Endothelial cell (in vitro differentiated cells): ENCODE data around the gene QKI. TPM values are rescaled to one million over a fixed set of nuclear protein-coding genes. Genes with fewer than 3 reads are reported as not detected.
"Not testable (repeated sequence)": the region's sequence is repeated elsewhere in the genome, so short reads cannot be mapped to it uniquely, and the experiment has no call there.

ENCODE experiments used
- DNase-seq: peaks from one replicate; pipeline ENCODE4 v3.0.0; 2021; ENCODE audit warnings: low spot score
- H3K27ac Mint-ChIP-seq: one replicate; pipeline ENCODE4 v1.8.0; 2021; ENCODE audit warnings: mixed read lengths, inconsistent platforms; ENCODE audit not compliant: unreplicated experiment
- H3K27me3 Mint-ChIP-seq: one replicate; pipeline ENCODE4 v1.8.0; 2021; ENCODE audit warnings: mild to moderate bottlenecking, moderate library complexity, mixed read lengths, inconsistent platforms; ENCODE audit not compliant: unreplicated experiment
- H3K36me3 Mint-ChIP-seq: one replicate; pipeline ENCODE4 v1.8.0; 2021; ENCODE audit warnings: mild to moderate bottlenecking, low read depth, mixed read lengths, inconsistent platforms; ENCODE audit not compliant: unreplicated experiment
- H3K4me1 Mint-ChIP-seq: one replicate; pipeline ENCODE4 v1.8.0; 2021; ENCODE audit warnings: mild to moderate bottlenecking, mixed read lengths, inconsistent platforms; ENCODE audit not compliant: unreplicated experiment
- H3K4me3 Mint-ChIP-seq: one replicate; pipeline ENCODE4 v1.8.0; 2021; ENCODE audit warnings: mild to moderate bottlenecking, mixed read lengths, inconsistent platforms; ENCODE audit not compliant: unreplicated experiment
- H3K9me3 Mint-ChIP-seq: one replicate; pipeline ENCODE4 v1.8.0; 2021; ENCODE audit warnings: mixed read lengths, inconsistent platforms; ENCODE audit not compliant: unreplicated experiment
- CTCF ChIP-seq: fragments of 200-600 bp; sonication (generic); IDR thresholded peaks from one replicate; pipeline ENCODE4 v1.5.0; 2021; ENCODE audit warnings: antibody characterized with exemption; ENCODE audit not compliant: unreplicated experiment
- total RNA-seq: library from RNA; stranded (reverse); fragmentation: NEBNext Ultra II Directional; extraction: Animal tissue kit (Norgen Biotek cat#: 25700); gene quantifications from one replicate; pipeline ENCODE4 v1.2.1, GENCODE V29; 2021; ENCODE audit not compliant: unreplicated experiment

QKI gene
- total RNA-seq, 1 donor from 2014 or later = 326 TPM

GRCh38 chr6:163468738-163469137 is 54.2 kb downstream of the QKI start:
- Mint-ChIP-seq H3K27ac (no peak overlapping the region), H3K4me1 (peaks cover 11% of the 10 kb centered on the region), H3K27me3 (peaks cover 12% of the 10 kb centered on the region), H3K9me3 (no peaks in the 10 kb centered on the region), H3K4me3 (no peak overlapping the region), H3K36me3 (peaks cover 36% of the 10 kb centered on the region)
- no peak for DNase-seq
- TF ChIP-seq CTCF = no peak

DNA sequence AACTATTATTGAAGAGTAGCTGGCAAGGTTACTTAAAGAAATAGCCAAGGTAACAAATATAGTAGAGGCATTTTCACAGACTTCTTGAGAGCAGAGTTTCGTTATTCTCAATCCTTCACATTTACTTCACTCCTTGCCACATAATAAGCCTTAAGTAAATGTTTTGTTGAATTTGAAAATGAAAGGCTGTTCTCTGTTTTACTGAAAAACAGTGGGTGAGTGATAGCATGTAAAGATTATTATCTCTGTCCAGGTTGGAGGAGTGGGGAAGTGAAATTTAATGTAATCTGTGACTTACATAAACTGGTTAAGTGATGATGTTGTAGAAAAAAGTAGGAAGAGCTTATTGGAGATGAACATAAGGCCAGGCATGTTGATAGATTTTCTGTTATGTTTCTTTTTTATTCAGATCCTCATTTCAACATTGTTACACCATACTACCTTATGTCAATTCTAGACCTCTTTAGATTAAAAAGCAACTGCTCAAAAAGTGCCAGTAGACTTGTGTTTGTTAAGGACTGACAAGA is 55.0 kb downstream of the QKI start:
- Mint-ChIP-seq H3K4me1 (peaks cover 19% of the 10 kb centered on the region), H3K36me3 (peaks cover 33% of the 10 kb centered on the region), H3K27me3 (peaks cover 13% of the 10 kb centered on the region), H3K9me3 (no peaks in the 10 kb centered on the region), H3K27ac (no peak overlapping the region), H3K4me3 (peak overlapping the region; percentile 17)
- TF ChIP-seq CTCF = no peak
- no peak for DNase-seq

- H3K36me3 Mint-ChIP-seq = peaks cover 29% of the 10 kb centered on the region
- no peak for DNase-seq
- H3K27me3 Mint-ChIP-seq = peaks cover 10% of the 10 kb centered on the region
- H3K27ac Mint-ChIP-seq = no peak overlapping the region
- peaks cover 29% of the 10 kb centered on the region for H3K4me1 Mint-ChIP-seq
- TF ChIP-seq CTCF = no peak
- no peak overlapping the region for H3K4me3 Mint-ChIP-seq
- H3K9me3 Mint-ChIP-seq = no peaks in the 10 kb centered on the region
Observed at GRCh38 chr6:163470611-163471010, 56.1 kb downstream of the QKI start.

DNA sequence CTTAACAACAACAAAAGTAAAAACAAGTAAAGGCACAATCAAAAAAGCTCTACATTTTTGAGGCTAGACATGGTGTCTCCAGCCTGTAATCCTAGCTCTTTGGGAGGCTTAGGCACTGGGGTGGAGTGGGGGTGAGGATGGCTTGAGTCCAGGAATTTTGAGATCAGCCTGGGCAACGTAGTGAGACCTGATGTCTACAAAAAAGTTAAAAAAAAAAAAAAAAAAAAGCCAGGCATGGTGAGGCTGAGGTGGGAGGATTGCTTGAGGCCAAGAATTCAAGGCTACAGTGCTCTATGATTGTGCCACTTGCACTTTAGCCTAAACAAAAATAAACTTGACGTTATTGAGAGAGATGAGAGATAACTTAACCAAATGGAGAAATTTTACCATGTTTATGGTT is 60.1 kb downstream of the QKI start:
- peaks cover 37% of the 10 kb centered on the region for H3K4me1 Mint-ChIP-seq
- H3K27ac Mint-ChIP-seq = no peak overlapping the region
- no peaks in the 10 kb centered on the region for H3K9me3 Mint-ChIP-seq
- H3K36me3 Mint-ChIP-seq = peaks cover 28% of the 10 kb centered on the region
- no peak overlapping the region for H3K4me3 Mint-ChIP-seq
- TF ChIP-seq CTCF = no peak
- peaks cover 10% of the 10 kb centered on the region for H3K27me3 Mint-ChIP-seq
- no peak for DNase-seq

GRCh38 chr6:163476946-163477345 is 62.4 kb downstream of the QKI start:
- not testable (repeated sequence) for H3K4me3 Mint-ChIP-seq, H3K9me3 Mint-ChIP-seq, DNase-seq
- peaks cover 14% of the 10 kb centered on the region for H3K36me3 Mint-ChIP-seq
- H3K27me3 Mint-ChIP-seq = peaks cover 13% of the 10 kb centered on the region
- H3K27ac Mint-ChIP-seq = peak overlapping the region; percentile 28
- H3K4me1 Mint-ChIP-seq = peaks cover 40% of the 10 kb centered on the region

DNA sequence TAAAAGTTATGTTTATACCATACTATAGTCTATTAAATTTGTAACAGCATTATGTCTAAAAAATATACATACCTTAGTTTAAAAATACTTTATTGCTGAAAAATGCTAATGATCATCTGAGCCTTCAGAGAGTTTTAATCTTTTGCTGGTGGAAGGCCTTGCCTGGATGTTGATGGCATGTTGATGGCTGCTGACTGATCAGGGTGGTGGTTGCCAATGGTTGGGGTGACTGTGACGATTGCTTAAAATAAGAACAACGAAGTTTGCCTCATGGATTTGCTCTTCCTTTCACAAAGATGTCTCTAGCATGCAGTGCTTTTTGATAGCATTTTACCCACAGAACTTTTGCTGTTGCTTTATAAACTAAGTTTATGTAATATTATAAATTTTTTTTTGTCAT is 68.6 kb downstream of the QKI start:
- Mint-ChIP-seq H3K9me3 (no peaks in the 10 kb centered on the region), H3K36me3 (peaks cover 13% of the 10 kb centered on the region), H3K27me3 (peaks cover 4% of the 10 kb centered on the region), H3K4me3 (no peak overlapping the region), H3K27ac (peak overlapping the region; percentile 36), H3K4me1 (peaks cover 27% of the 10 kb centered on the region)
- no peak for DNase-seq
- no peak for TF ChIP-seq CTCF
